GM21723 (cell line): ENCODE data around the gene COX17.

Experiments used
- ATAC-seq: cut with Tn5 transposase; IDR thresholded peaks from one replicate; pipeline ENCODE4 v1.9.1; 2021; ENCODE audit warnings: mild to moderate bottlenecking, moderate library complexity; ENCODE audit not compliant: unreplicated experiment

The COX17 gene

GRCh38 chr3:119625451-119626153, 51.6 kb downstream of the COX17 start:
- ATAC-seq = no peak

- no peak for ATAC-seq
Observed at GRCh38 chr3:119624002-119624720, 53.0 kb downstream of the COX17 start.

GRCh38 chr3:119620899-119621298, 56.3 kb downstream of the COX17 start:
- no peak for ATAC-seq
